22Rv1 (cell line): ENCODE results near the gene OLFM2.

Experiments
- ZFX ChIP-seq: fragments of 450-650 bp; IDR thresholded peaks from 2 replicates; pipeline ENCODE4 v1.6.1; 2017; ENCODE audit warnings: antibody characterized with exemption, borderline replicate concordance
- TF ChIP-seq, protein P1 (sequence below): fragments of 450-650 bp; IDR thresholded peaks from 2 replicates; pipeline ENCODE4 v1.5.1; 2017; ENCODE audit warnings: mild to moderate bottlenecking

DNA sequence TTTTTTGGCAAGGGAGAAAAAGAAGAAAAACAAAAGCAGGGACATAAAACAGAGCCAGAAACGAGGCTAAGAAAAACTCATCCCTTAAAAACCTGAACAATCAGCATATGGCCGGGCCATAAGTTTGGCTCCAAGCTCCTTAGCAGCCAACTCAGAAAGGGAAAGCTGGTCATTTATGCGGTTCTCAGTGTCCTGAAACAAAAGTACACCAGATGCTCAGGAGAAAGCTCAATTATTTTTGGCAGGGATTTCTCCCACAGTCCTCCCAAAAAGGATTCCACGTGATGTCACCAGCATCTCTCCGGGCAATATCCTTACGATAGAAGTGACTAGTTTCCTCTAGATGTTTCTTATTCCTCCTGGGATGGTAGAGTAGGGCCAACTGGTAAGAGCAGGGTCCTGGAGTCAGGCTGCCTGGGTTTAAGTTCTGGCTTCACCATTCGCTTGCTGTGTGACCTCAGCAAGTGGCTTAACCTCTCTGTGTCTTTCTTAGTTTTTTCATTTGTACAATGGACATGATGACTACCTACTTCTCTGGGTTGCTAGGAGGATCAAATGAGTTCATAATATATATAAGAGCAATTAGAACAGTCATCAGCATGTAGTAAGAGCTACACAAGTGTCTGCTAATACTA, 67.2 kb downstream of the OLFM2 start:
- TF ChIP-seq, protein P1, sequence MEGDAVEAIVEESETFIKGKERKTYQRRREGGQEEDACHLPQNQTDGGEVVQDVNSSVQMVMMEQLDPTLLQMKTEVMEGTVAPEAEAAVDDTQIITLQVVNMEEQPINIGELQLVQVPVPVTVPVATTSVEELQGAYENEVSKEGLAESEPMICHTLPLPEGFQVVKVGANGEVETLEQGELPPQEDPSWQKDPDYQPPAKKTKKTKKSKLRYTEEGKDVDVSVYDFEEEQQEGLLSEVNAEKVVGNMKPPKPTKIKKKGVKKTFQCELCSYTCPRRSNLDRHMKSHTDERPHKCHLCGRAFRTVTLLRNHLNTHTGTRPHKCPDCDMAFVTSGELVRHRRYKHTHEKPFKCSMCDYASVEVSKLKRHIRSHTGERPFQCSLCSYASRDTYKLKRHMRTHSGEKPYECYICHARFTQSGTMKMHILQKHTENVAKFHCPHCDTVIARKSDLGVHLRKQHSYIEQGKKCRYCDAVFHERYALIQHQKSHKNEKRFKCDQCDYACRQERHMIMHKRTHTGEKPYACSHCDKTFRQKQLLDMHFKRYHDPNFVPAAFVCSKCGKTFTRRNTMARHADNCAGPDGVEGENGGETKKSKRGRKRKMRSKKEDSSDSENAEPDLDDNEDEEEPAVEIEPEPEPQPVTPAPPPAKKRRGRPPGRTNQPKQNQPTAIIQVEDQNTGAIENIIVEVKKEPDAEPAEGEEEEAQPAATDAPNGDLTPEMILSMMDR, result no peak
- TF ChIP-seq ZFX, result no peak
